A549 treated with RU486 at 1 μM for 4 hours (cell line): ENCODE measurements around the gene CCL17. TPM values are rescaled to one million over a fixed set of nuclear protein-coding genes. Genes with fewer than 3 reads are reported as not detected.

Source experiments
- total RNA-seq: library from RNA; stranded (reverse); fragments of 200-300 nt; extraction: Qiagen RNA extraction; gene quantifications from 5 replicates; pipeline ENCODE4 v1.2.3, GENCODE V29; 2022; ENCODE audit warnings: low read depth

The CCL17 gene
- not detected in 5 replicates for total RNA-seq

DNA sequence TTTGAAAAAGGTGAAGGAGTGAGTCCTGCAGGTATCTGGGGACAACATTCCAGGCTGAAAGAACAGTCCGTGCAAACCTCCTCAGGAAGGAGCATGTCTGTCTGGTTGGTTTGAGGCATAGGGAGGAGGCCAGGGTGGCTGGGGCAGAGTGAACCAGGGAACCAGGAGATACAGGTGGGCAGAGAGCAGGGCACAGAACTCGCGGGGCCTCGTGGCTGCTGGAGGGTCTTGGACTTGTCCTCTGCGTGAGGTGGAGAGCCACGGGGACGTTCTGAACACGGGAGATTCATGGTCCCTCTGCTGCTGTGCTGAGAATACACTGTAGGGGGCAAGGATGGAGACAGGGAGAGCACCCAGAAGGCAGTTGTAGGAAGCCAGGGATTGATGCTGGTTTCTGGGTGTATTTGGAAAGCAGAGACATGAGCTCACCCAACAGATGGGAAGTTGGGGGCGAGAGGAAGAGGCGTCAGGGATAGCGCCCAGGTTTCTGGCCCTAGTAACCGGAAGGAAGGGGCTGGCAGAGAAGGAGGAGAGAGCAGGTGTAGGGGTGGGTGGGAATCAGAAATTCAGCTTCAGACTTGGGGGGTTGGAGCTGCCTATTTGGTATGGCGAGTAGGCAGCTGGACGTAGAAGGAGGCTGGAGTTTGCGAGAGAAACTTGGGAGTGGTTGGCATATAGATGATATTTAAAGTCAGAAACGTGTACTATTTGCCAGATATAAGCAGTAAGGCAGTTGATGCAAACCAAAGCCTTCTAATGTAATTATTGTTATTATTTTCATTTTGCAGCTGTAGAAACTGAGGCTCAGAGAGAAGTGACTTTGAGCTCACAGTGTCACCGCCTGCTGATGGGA lies at the start of gene CCL17:
Gene CCL17 (plus strand): TSS at position 803 of the 853 bp plus-strand sequence. CDS start 9,166 bp downstream, outside the sequence.

DNA sequence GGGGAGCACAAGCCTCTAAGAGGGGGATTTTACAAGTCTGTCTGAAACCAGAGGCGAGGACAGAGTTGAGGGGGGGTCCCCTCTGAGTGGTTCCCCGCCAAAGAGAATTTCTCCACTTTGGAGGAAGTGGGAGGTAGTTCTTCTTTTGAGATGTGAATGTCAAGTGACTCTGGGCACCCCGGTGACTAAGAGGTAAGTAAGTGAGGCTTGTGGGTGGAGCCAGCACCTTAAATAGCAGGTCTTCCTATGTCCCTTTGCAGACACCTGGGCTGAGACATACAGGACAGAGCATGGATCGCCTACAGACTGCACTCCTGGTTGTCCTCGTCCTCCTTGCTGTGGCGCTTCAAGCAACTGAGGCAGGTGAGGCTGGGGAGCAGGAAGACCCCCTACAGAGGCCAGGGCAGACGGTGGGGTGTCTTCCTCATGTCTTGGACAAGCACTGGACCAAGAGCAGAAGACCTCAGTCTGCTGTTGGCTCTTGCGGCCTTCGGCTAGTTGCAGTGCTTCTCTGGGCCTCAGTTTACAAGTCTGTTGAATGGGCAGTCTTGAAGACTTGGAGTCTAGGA lies 46.0 kb upstream of the CCL17 start, which contains the start of gene CCL22:
Gene CCL22 (plus strand): TSS at position 257 of the 569 bp plus-strand sequence. CDS start 34 bp downstream, at position 291.

GRCh38 chr16:57372372-57373116 lies 32.0 kb upstream of the CCL17 start, which contains the start of gene CX3CL1:
Gene CX3CL1 (plus strand): TSS chr16:57372490. CDS start chr16:57372569, 79 bp downstream.

DNA sequence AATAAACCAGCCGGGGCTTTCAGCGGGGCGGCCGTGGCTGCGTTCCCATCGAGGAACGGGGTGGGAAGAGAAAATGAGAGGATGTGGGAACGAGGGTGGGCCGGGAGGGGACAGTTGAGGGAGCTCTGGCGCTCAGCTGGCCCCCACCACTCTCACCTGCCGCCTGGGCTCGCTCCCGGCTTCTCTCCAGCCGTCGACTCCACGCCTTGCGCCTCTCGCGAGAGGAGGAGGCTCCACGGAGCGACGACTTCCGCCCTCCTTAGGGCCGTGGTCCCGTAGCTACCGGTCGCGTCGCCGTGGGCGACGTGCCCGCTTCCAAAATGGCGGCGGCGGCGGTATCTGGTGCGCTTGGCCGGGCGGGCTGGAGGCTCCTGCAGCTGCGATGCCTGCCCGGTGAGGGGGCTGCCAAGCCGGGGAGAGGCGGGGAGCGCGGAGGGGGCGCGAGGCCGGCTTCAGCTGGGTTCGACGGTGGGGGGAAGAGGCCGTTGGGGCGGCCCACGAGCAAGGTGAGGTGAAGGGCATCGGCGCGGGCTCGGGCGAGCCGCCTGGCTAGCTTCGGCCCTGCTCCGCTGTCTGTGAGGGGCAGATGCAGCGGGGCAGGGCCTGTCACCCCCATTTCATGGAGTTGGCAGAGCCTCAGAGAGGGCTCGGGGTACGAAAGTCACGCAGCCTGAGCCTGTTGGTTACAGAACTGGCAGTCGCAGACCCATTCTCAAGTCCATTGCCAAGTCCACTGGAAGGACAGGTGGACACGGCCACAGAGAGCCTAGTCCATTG lies 42.8 kb downstream of the CCL17 start, which contains the start of the genes CIAPIN1 and COQ9:
Gene CIAPIN1 (minus strand): TSS at position 200 of the 777 bp plus-strand sequence. CDS start 6,457 bp downstream, outside the sequence.
Gene COQ9 (plus strand): TSS at position 294 of the 777 bp plus-strand sequence. CDS start 27 bp downstream, at position 321.

GRCh38 chr16:57462209-57462977 lies 57.8 kb downstream of the CCL17 start, which contains the start of gene POLR2C:
Gene POLR2C (plus strand): TSS chr16:57462679. CDS start chr16:57462725, 46 bp downstream.

Other genes starting within 250 kb of the CCL17 start
- 86.6 to 108 TPM (median 97.0 TPM) in 5 replicates for gene PSME3IP1, start 218.7 kb upstream of the CCL17 start, total RNA-seq
- gene RSPRY1, start 218.4 kb upstream of the CCL17 start, total RNA-seq = 20.2 to 29.1 TPM (median 25.0 TPM) in 5 replicates
- 60.5 to 73.7 TPM (median 72.9 TPM) in 5 replicates for gene ARL2BP, start 159.5 kb upstream of the CCL17 start, total RNA-seq
- gene PLLP, start 120.1 kb upstream of the CCL17 start, total RNA-seq = 1.3 to 1.6 TPM (median 1.3 TPM) in 5 replicates
- gene CCL22, start 46.0 kb upstream of the CCL17 start, total RNA-seq = 0.06 to 0.08 TPM (median 0.06 TPM) in 3 of 5 replicates, not detected in the others
- gene CX3CL1, start 32.3 kb upstream of the CCL17 start, total RNA-seq = 0.07 to 0.28 TPM (median 0.11 TPM) in 5 replicates
- gene CIAPIN1, start 42.6 kb downstream of the CCL17 start, total RNA-seq = 72.0 to 86.3 TPM (median 75.6 TPM) in 5 replicates
- gene COQ9, start 42.7 kb downstream of the CCL17 start, total RNA-seq = 40.0 to 55.2 TPM (median 50.3 TPM) in 5 replicates
- 102 to 170 TPM (median 106 TPM) in 5 replicates for gene POLR2C, start 57.9 kb downstream of the CCL17 start, total RNA-seq
- gene DOK4, start 81.7 kb downstream of the CCL17 start, total RNA-seq = 31.8 to 52.7 TPM (median 38.6 TPM) in 5 replicates
- gene CCDC102A, start 131.8 kb downstream of the CCL17 start, total RNA-seq = 6.3 to 9.4 TPM (median 8.8 TPM) in 5 replicates
- gene ADGRG5, start 137.9 kb downstream of the CCL17 start, total RNA-seq = 0.03 TPM in 2 of 5 replicates, not detected in the others
- 155 to 254 TPM (median 183 TPM) in 5 replicates for gene ADGRG1, start 223.9 kb downstream of the CCL17 start, total RNA-seq